Activated CD8-positive, alpha-beta T cell treated with anti-CD3 and anti-CD28 coated beads, Interleukin-2, amount 10 ng/mL, durations not matched to agents 7 days and 5 days (primary cell): ENCODE measurements around the gene SLC26A9. TPM values are rescaled to one million over a fixed set of nuclear protein-coding genes. Genes with fewer than 3 reads are reported as not detected.

Source experiments
- ATAC-seq: fragments of 150-1000 bp; cut with Tn5 transposase; one replicate; pipeline ENCODE4 v1.10.0; 2021; ENCODE audit warnings: moderate library complexity
- CTCF ChIA-PET: fragments of 350-600 bp; sonication (Branson Sonifier 250); formaldehyde crosslinking; loops from one replicate; lab custom pipeline; 2021; ENCODE audit warnings: antibody characterized with exemption; lab: Charles Lee
- POLR2A ChIA-PET: fragments of 350-600 bp; sonication (Branson Sonifier 250); formaldehyde crosslinking; loops from one replicate; lab custom pipeline; 2021; ENCODE audit warnings: antibody characterized with exemption; lab: Charles Lee
- DNase-seq: peaks from one replicate; pipeline ENCODE4 v3.0.0-alpha.2; 2020
- H3K27ac Mint-ChIP-seq: one replicate; pipeline ENCODE4 v1.8.0; 2021; ENCODE audit warnings: mild to moderate bottlenecking, mixed read lengths
- H3K27me3 Mint-ChIP-seq: one replicate; pipeline ENCODE4 v1.8.0; 2021; ENCODE audit warnings: low read depth, mixed read lengths
- H3K36me3 Mint-ChIP-seq: one replicate; pipeline ENCODE4 v1.8.0; 2021; ENCODE audit warnings: low read depth, mixed read lengths
- H3K4me1 Mint-ChIP-seq: one replicate; pipeline ENCODE4 v1.8.0; 2021; ENCODE audit warnings: low read depth, mixed read lengths
- H3K4me3 Mint-ChIP-seq: one replicate; pipeline ENCODE4 v1.8.0; 2021; ENCODE audit warnings: mild to moderate bottlenecking, mixed read lengths
- H3K9me3 Mint-ChIP-seq: one replicate; pipeline ENCODE4 v1.8.0; 2022; ENCODE audit warnings: mixed read lengths; ENCODE audit not compliant: insufficient read depth
- total RNA-seq, 2 experiments: library from RNA; stranded (reverse); gene quantifications; one replicate each; pipeline ENCODE4 v1.2.3, GENCODE V29; 2021

SLC26A9 gene
- total RNA-seq, 2 experiments from 2014 or later, result not detected

- H3K27ac Mint-ChIP-seq, result no peak overlapping the region
- H3K9me3 Mint-ChIP-seq, result no peaks in the 10 kb centered on the region
- no peak overlapping the region for H3K4me3 Mint-ChIP-seq
- no peaks in the 10 kb centered on the region for H3K27me3 Mint-ChIP-seq
- CTCF ChIA-PET, result interaction anchor here (0.9 to 2.6 kb wide), 2 partner anchors 9 to 181 kb away, joined by 3 to 10 read pairs; no protein-coding TSS in a partner anchor
- H3K36me3 Mint-ChIP-seq, result no peaks in the 10 kb centered on the region
- no peaks in the 10 kb centered on the region for H3K4me1 Mint-ChIP-seq
- no peak for DNase-seq
- POLR2A ChIA-PET, result no interaction called here
- ATAC-seq, result peak; percentile 50
Observed at GRCh38 chr1:205972491-205973168, 29.4 kb upstream of the SLC26A9 start.

DNA sequence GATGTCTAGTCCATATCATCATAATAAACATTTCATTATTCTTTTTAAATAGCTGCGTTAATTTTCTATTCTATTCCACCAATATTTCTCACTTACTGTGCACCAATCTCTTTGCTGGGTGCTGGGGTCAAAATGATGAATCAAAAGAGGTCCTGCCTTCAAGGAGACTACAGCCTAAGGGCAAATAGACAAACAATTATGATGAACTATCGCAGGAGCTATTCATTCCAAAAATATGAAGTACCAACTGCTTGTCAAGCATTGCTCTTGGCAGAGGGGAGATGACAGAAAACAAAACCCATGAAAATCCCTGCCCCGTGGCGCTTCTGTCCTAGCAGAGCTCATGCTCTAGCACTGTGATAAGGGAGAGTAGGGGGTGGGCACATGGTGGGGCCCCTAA lies 28.8 kb upstream of the SLC26A9 start:
- no peak overlapping the region for H3K4me3 Mint-ChIP-seq
- H3K27ac Mint-ChIP-seq, result no peak overlapping the region
- DNase-seq (no peak), ATAC-seq (peak; percentile 48)
- no peaks in the 10 kb centered on the region for H3K9me3 Mint-ChIP-seq
- no peaks in the 10 kb centered on the region for H3K27me3 Mint-ChIP-seq
- H3K36me3 Mint-ChIP-seq, result no peaks in the 10 kb centered on the region
- ChIA-PET CTCF (interaction anchor here (0.9 to 2.6 kb wide), 2 partner anchors 10 to 180 kb away, joined by 3 to 10 read pairs; no protein-coding TSS in a partner anchor), POLR2A (no interaction called here)
- no peaks in the 10 kb centered on the region for H3K4me1 Mint-ChIP-seq

GRCh38 chr1:205971082-205971481 lies 27.8 kb upstream of the SLC26A9 start:
- DNase-seq (no peak), ATAC-seq (no peak)
- POLR2A ChIA-PET, result no interaction called here
- Mint-ChIP-seq H3K4me1 (no peaks in the 10 kb centered on the region), H3K4me3 (no peak overlapping the region), H3K9me3 (no peaks in the 10 kb centered on the region), H3K27ac (no peak overlapping the region), H3K36me3 (no peaks in the 10 kb centered on the region), H3K27me3 (no peaks in the 10 kb centered on the region)
- CTCF ChIA-PET, result interaction anchor here (0.7 to 2.6 kb wide), 2 partner anchors 179 to 310 kb away, joined by 4 to 10 read pairs; no protein-coding TSS in a partner anchor

- no peak for DNase-seq
- Mint-ChIP-seq H3K27me3 (no peaks in the 10 kb centered on the region), H3K27ac (no peak overlapping the region), H3K4me3 (no peak overlapping the region), H3K36me3 (no peaks in the 10 kb centered on the region), H3K4me1 (no peaks in the 10 kb centered on the region), H3K9me3 (no peaks in the 10 kb centered on the region)
- no peak for ATAC-seq
- ChIA-PET CTCF (interaction anchor here (0.7 to 2.6 kb wide), 4 partner anchors 12 to 312 kb away, joined by 3 to 10 read pairs (median 4); no protein-coding TSS in a partner anchor), POLR2A (no interaction called here)
Observed at GRCh38 chr1:205970486-205970885, 27.2 kb upstream of the SLC26A9 start.

DNA sequence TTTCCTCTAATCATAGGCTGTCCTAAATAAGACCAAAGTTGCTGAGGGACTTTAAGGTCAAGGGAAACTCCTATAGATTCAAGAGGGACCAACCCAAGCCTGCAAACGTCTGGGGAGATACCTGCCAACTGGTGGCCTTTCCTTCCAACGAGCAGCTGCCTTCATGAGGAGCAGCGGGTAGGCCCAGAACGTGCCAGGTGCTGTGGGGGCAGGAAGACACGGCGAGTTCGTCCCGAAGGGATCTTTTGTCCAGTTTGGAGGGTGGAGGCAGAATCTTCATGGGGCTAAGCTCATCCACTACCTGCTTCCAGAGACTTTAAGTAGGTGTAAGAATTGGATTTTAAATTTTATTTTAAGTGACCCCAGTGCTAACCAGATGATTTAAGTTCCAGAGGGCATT lies 26.0 kb upstream of the SLC26A9 start:
- H3K36me3 Mint-ChIP-seq, result no peaks in the 10 kb centered on the region
- ATAC-seq (no peak), DNase-seq (no peak)
- no peaks in the 10 kb centered on the region for H3K4me1 Mint-ChIP-seq
- POLR2A ChIA-PET, result interaction anchor here (1.2 kb wide), 1 partner anchor 156 kb away, joined by 3 read pairs; the partner anchor contains the start of gene SLC41A1
- no peak overlapping the region for H3K4me3 Mint-ChIP-seq
- CTCF ChIA-PET, result interaction anchor here (1.1 to 6.2 kb wide), 3 partner anchors 8 to 62 kb away, joined by 3 to 40 read pairs (median 9); no protein-coding TSS in a partner anchor
- H3K9me3 Mint-ChIP-seq, result no peaks in the 10 kb centered on the region
- H3K27ac Mint-ChIP-seq, result no peak overlapping the region
- H3K27me3 Mint-ChIP-seq, result no peaks in the 10 kb centered on the region

- CTCF ChIA-PET, result interaction anchor here (6.2 kb wide), 1 partner anchor 10 kb away, joined by 40 read pairs; no protein-coding TSS in a partner anchor
- ATAC-seq (no peak), DNase-seq (no peak)
- Mint-ChIP-seq H3K4me3 (no peak overlapping the region), H3K27ac (no peak overlapping the region), H3K9me3 (no peaks in the 10 kb centered on the region), H3K36me3 (no peaks in the 10 kb centered on the region), H3K4me1 (no peaks in the 10 kb centered on the region), H3K27me3 (no peaks in the 10 kb centered on the region)
- POLR2A ChIA-PET, result interaction anchor here (1.2 kb wide), 1 partner anchor 155 kb away, joined by 3 read pairs; the partner anchor contains the start of gene SLC41A1
Observed at GRCh38 chr1:205967554-205968335, 24.5 kb upstream of the SLC26A9 start.

DNA sequence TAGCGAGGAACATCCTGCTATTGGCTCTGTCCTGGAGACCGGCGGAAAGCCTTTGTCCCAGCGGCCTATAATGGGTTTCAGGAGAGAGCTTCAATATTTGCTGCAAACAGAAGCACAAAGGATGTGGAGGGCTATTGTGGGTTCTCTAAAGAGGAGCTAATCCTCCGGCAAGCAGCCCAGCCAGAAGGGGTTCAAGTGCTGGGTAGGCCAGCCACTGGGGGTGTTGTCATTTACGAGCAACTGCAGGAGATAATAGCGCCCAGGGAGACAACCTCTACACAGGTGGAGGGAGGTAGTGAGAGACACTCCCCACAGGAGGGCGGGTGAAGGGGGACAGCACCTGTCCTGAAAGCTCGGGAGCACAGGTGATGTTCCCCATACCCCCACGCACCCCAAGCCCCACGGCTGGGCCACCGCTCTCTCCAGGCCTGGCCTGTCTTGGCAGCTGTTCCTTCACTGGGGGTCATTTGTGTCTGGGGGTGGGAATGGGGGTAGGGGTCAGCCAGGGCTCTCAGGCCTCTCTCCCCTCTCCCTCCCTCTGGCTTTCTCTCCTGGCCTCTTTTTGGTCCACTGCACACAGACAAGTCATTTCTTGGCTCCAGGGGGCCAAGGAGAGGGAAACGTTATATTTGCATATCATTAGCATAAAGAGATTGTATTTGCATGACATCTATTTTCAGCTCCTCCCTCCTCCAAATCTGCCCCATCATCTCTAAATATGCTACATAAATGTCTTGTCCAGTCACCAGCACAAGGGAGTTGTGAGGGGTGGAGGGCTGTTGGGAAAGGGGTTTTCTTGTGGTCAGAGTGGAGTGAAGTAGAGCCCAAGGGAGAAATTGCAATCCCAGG lies 22.0 kb upstream of the SLC26A9 start:
- DNase-seq (no peak), ATAC-seq (no peak)
- no peaks in the 10 kb centered on the region for H3K36me3 Mint-ChIP-seq
- H3K4me1 Mint-ChIP-seq, result peaks cover 6% of the 10 kb centered on the region
- H3K27ac Mint-ChIP-seq, result no peak overlapping the region
- ChIA-PET CTCF (interaction anchor here (6.2 kb wide), 1 partner anchor 12 kb away, joined by 40 read pairs; no protein-coding TSS in a partner anchor), POLR2A (no interaction called here)
- H3K9me3 Mint-ChIP-seq, result no peaks in the 10 kb centered on the region
- peaks cover 4% of the 10 kb centered on the region for H3K27me3 Mint-ChIP-seq
- no peak overlapping the region for H3K4me3 Mint-ChIP-seq

DNA sequence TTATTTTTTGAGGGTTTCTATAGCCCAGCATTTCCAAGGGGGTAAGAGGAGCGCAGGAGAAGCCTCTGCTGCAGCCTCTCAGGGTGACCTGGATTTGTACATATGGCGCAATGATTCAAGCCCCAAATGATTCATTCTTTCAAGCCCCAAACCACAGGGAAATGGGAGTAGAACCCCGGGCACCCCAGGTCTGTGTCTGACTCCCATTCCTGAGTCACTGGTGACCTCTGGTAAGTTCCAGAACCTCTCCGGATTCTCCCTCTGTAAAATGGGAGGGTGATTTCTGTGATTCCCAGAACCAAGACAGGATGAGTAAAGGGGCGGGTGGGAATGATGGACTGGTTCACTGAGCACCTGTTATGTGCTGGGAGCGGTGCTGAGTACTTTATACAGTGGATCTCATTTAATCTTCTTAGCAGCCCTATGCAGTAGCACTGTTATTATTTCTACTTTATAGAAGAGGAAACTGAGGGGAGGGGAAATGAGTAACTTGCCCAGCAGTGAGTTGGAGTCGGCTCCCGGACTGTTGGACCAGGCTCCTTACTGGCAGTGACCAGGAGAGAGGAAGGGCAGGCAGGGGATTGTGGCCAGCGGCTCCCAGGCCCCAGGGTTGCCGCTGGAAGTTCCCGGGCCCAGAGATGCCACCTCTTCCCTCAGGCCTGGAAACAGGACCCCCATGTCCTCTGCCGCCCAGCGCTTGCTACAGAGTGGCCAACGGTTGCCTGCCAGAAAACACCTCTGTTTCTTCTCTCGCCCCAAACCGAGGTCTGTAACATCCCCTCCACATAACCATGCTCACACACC lies 20.3 kb upstream of the SLC26A9 start:
- ATAC-seq (no peak), DNase-seq (no peak)
- Mint-ChIP-seq H3K4me3 (no peak overlapping the region), H3K9me3 (no peaks in the 10 kb centered on the region), H3K27ac (no peak overlapping the region), H3K36me3 (no peaks in the 10 kb centered on the region), H3K4me1 (peaks cover 6% of the 10 kb centered on the region), H3K27me3 (peaks cover 12% of the 10 kb centered on the region)
- CTCF ChIA-PET, result interaction anchor here (1.2 to 6.2 kb wide), 2 partner anchors 14 kb away, joined by 3 to 40 read pairs; no protein-coding TSS in a partner anchor
- POLR2A ChIA-PET, result no interaction called here

DNA sequence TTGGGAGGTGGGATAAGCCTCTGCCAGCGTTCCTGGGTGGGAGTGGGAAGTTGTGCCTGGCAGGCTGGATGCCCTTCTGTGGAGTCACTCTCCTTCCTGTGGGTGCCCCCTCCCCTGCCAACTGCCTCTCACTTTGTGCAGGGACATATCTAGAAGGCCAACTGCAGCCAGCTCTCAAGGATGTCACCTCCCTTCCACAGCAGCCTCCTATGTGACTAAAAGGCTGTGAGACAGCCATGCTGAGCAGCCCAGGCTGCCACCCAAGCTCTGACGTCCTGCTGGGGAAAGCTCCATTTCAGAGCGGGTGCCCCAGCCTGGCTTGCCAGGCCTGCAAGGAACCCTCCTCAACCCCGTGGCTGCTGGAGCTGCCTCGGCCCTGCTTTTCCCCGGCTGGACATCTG lies 19.6 kb upstream of the SLC26A9 start:
- H3K4me3 Mint-ChIP-seq, result no peak overlapping the region
- H3K27me3 Mint-ChIP-seq, result peaks cover 13% of the 10 kb centered on the region
- ChIA-PET POLR2A (no interaction called here), CTCF (interaction anchor here (1.2 to 1.5 kb wide), 2 partner anchors 15 to 304 kb away, joined by 3 read pairs; no protein-coding TSS in a partner anchor)
- ATAC-seq, result no peak
- H3K27ac Mint-ChIP-seq, result no peak overlapping the region
- DNase-seq, result no peak
- no peaks in the 10 kb centered on the region for H3K9me3 Mint-ChIP-seq
- no peaks in the 10 kb centered on the region for H3K36me3 Mint-ChIP-seq
- peaks cover 6% of the 10 kb centered on the region for H3K4me1 Mint-ChIP-seq

DNA sequence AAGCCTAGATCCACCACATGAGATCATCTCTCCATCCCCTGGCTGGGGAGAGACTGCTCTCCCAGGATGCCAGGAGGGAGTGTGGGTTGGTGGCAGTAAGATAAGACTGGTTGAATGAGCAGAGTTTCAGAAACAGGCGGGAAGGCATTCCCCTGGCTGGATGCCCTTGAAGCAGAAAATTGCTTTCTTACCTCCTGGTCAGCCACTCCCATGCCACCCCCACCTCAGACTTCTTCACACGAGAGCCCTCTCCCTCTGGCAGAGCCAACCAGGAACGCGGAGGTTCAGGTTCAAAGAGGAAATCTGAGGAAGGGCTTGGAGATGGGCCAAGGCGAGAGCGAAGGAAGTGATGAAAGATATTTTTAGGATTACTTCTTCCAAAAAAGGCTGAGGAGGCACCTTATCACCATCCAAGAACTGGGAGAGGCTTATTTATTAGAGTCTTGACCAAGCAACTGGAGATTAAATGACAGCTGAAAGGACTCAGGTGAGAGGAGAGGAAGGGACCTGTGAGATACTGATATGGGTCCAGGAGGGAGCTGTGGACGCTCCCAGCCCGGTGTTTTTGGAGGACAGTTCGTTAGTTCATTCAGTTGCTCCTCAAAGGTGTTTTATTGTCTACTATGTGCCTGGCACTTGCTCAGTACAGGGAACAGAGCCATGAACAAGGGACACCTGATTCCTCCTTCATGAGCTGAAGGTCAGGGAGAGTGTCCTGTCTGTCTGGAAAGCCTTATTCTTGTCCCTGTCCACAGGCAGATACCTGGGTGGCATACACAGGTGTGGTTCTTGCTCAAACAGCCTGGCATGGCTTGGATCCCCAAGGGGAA lies 18.9 kb upstream of the SLC26A9 start:
- H3K9me3 Mint-ChIP-seq, result no peaks in the 10 kb centered on the region
- H3K27me3 Mint-ChIP-seq, result peaks cover 16% of the 10 kb centered on the region
- ChIA-PET CTCF (interaction anchor here (1.2 to 1.5 kb wide), 3 partner anchors 15 to 304 kb away, joined by 3 to 14 read pairs (median 3); no protein-coding TSS in a partner anchor), POLR2A (no interaction called here)
- H3K36me3 Mint-ChIP-seq, result no peaks in the 10 kb centered on the region
- no peak overlapping the region for H3K27ac Mint-ChIP-seq
- ATAC-seq (no peak), DNase-seq (no peak)
- peaks cover 6% of the 10 kb centered on the region for H3K4me1 Mint-ChIP-seq
- H3K4me3 Mint-ChIP-seq, result no peak overlapping the region
